HepG2 (cell line): ENCODE measurements around the gene FGFR3. TPM values are rescaled to one million over a fixed set of nuclear protein-coding genes. Genes with fewer than 3 reads are reported as not detected.

Experiments
- AGO1 ChIP-seq: fragments of 200-400 bp; formaldehyde crosslinking; IDR thresholded peaks from 2 replicates; pipeline ENCODE4 v1.6.1; 2017; ENCODE audit warnings: mild to moderate bottlenecking, low read depth, low read length, moderate library complexity; ENCODE audit not compliant: poor library complexity, severe bottlenecking
- ATF7 ChIP-seq, 2 experiments: fragments of 450-650 bp in 1 of 2; sonication (generic) in 1 of 2; formaldehyde crosslinking in 1 of 2; IDR thresholded peaks; 2 replicates each; pipeline versions ENCODE4 v1.4.0 to v1.6.1; 2016 to 2020; ENCODE audit warnings: antibody characterized with exemption in 1 of 2, mild to moderate bottlenecking in 1 of 2, missing genetic modification reagents in 1 of 2
- BRCA1 ChIP-seq: sonication (generic); formaldehyde crosslinking; IDR thresholded peaks from 2 replicates; pipeline ENCODE4 v1.4.0; 2020; ENCODE audit warnings: missing genetic modification reagents
- NFIB ChIP-seq: sonication (generic); formaldehyde crosslinking; IDR thresholded peaks from 2 replicates; pipeline ENCODE4 v1.9.0; 2021; ENCODE audit warnings: missing genetic modification reagents, mild to moderate bottlenecking, borderline replicate concordance
- NR2F2 ChIP-seq: IDR thresholded peaks from 2 replicates; pipeline ENCODE4 v1.6.1; 2012; ENCODE audit warnings: low read depth, inconsistent platforms, borderline replicate concordance
- NR3C1 ChIP-seq: sonication (generic); formaldehyde crosslinking; IDR thresholded peaks from 2 replicates; pipeline ENCODE4 v1.4.0; 2020; ENCODE audit warnings: missing genetic modification reagents
- RNF2 ChIP-seq: fragments of 450-650 bp; conservative IDR thresholded peaks from 2 replicates; pipeline ENCODE4 v1.6.1; 2016; ENCODE audit warnings: low read depth
- ZFP41 ChIP-seq: sonication (generic); formaldehyde crosslinking; IDR thresholded peaks from 2 replicates; pipeline ENCODE4 v1.4.0; 2020; ENCODE audit warnings: mild to moderate bottlenecking, missing genetic modification reagents, borderline replicate concordance
- ZMYM4 ChIP-seq: sonication (generic); formaldehyde crosslinking; IDR thresholded peaks from 2 replicates; pipeline ENCODE4 v1.8.1; 2023; ENCODE audit warnings: mild to moderate bottlenecking, missing genetic modification reagents
- ZNF274 ChIP-seq: sonication (generic); formaldehyde crosslinking; IDR thresholded peaks from 2 replicates; pipeline ENCODE4 v1.5.1; 2020; ENCODE audit warnings: mild to moderate bottlenecking, missing genetic modification reagents
- ZNF367 ChIP-seq: sonication (generic); formaldehyde crosslinking; IDR thresholded peaks from 2 replicates; pipeline ENCODE4 v1.4.0; 2020; ENCODE audit warnings: missing genetic modification reagents, borderline replicate concordance
- ZNF407 ChIP-seq: sonication (generic); formaldehyde crosslinking; IDR thresholded peaks from one replicate; pipeline ENCODE4 v1.5.1; 2020; ENCODE audit warnings: mild to moderate bottlenecking, missing genetic modification reagents; ENCODE audit errors: not compliant biosample characterization
- ZNF503 ChIP-seq: sonication (generic); formaldehyde crosslinking; IDR thresholded peaks from 2 replicates; pipeline ENCODE4 v1.4.0; 2020; ENCODE audit warnings: missing genetic modification reagents
- ZNF713 ChIP-seq: sonication (generic); formaldehyde crosslinking; IDR thresholded peaks from 2 replicates; pipeline ENCODE4 v1.4.0; 2020; ENCODE audit warnings: mild to moderate bottlenecking, missing genetic modification reagents
- ZNF761 ChIP-seq: sonication (generic); formaldehyde crosslinking; conservative IDR thresholded peaks from 2 replicates; pipeline ENCODE4 v1.4.0; 2020; ENCODE audit warnings: mild to moderate bottlenecking, missing genetic modification reagents
- ZUFSP ChIP-seq: sonication (generic); formaldehyde crosslinking; IDR thresholded peaks from 2 replicates; pipeline ENCODE4 v1.9.0; 2021; ENCODE audit warnings: missing genetic modification reagents, mild to moderate bottlenecking, borderline replicate concordance
- polyA plus RNA-seq, 8 experiments: library from polyadenylated mRNA; depleted of rRNA in 3 of 8; stranded (reverse) in 7 of 8; unstranded in 1 of 8; fragments of >200 nt; fragmentation: Illumina TruSeq in 4 of 8; extraction: Trizol in 4 of 8; gene quantifications; 2 replicates each; pipeline versions ENCODE4 v1.2.1 to v1.2.3, GENCODE V29; 2011 to 2016; ENCODE audit warnings: low read depth in 4 of 8, missing spikeins in 1 of 8, mixed read lengths in 1 of 8; ENCODE audit not compliant: insufficient read depth in 1 of 8
- total RNA-seq, 5 experiments: library from RNA; depleted of rRNA; stranded (reverse); fragments of >200 nt; fragmentation: Illumina TruSeq; extraction: Trizol; gene quantifications; 2 replicates each; pipeline ENCODE4 v1.2.3, GENCODE V29; 2016; ENCODE audit warnings: low read depth in 1 of 5

FGFR3 gene
- total and polyA plus RNA-seq, 2 of the 13 experiments (the other 11 are each of a cell fraction or from before 2014, with no cell fraction given) = 103 to 109 TPM

- TF ChIP-seq AGO1 = no peak
- no peak for TF ChIP-seq ZNF367 (CRISPR knock-in tag)
- TF ChIP-seq ZNF407 (CRISPR knock-in tag) = no peak
- 0 out of 2 replicates have a peak, but pooled peaks have one; percentile 3 for TF ChIP-seq ZNF274
- TF ChIP-seq BRCA1 (CRISPR knock-in tag) = no peak
- TF ChIP-seq ZNF503 = no peak
- no peak for TF ChIP-seq NFIB (CRISPR knock-in tag)
- no peak for TF ChIP-seq NR3C1 (CRISPR knock-in tag)
- TF ChIP-seq ZNF761 (CRISPR knock-in tag) = 0 out of 2 replicates have a peak, but pooled peaks have one; percentile 16
- TF ChIP-seq ZNF713 (CRISPR knock-in tag) = no peak
- TF ChIP-seq ATF7 (IDR thresholded peaks at IDR 0.05) = no peak
- no peak for TF ChIP-seq ATF7 (CRISPR knock-in tag; IDR thresholded peaks at IDR 0.05)
- TF ChIP-seq ZMYM4 (CRISPR knock-in tag) = no peak
- no peak for TF ChIP-seq RNF2
- TF ChIP-seq NR2F2 = no peak
- no peak for TF ChIP-seq ZFP41 (CRISPR knock-in tag)
- TF ChIP-seq ZUFSP = no peak
These were observed 38.8 kb upstream of the FGFR3 start (continued) for GRCh38 chr4:1754336-1754735.
